Measurements from ENCODE around the gene INPP5E. TPM values are rescaled to one million over a fixed set of nuclear protein-coding genes. Genes with fewer than 3 reads are reported as not detected.

INPP5E gene
- total RNA-seq, 1 experiment from 2014 or later = 10.7 TPM

DNA sequence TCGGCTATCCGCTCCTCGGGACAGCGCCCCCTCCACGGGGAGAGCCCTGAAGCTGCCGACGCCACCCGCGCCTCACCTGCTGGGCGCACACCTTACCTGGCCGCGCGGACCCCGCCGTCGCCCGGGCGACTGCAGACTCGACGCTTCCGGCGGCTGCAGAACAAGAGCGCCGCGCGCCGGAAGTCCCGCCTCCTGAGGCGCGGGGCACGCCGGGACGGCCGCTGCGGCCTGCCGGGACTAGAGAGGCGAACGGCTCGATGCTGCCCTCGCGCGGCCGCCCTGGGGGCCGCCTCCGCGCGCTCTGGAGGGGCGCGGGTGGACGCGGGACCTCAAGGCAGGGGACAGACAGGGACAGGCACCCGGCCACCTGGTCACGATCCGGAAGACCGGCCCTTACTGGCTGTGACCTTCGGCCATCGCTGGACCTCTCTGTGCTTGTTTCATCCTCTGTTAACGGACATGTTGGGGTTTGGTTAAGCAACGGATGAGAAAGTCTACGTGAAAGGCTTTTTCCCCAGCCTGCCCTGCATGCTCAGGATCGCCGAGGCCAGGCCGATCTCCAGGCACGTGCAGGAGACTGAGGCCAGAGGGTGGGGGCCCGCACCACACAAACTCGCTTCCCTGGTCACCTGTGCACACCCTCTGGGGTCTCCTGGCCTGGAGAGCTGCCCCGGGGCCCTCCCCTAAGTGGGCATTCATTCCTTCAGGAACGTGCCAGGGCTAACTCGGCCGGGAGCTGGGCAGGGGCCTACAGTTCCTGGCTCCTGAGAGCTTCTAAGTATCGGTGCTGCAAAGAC, 39.4 kb downstream of the INPP5E start, which contains the start of gene SNAPC4:
TSS of gene SNAPC4 (minus strand) at position 133 of the 797 bp plus-strand sequence. CDS start 1,742 bp downstream, outside the sequence.
- H3K36me3 ChIP-seq (ENCODE audit: low read depth, low read length) = peaks cover 3% of the 10 kb centered on the region; the same call in 1 of the 2 replicates
- ATAC-seq = peak; percentile 90

DNA sequence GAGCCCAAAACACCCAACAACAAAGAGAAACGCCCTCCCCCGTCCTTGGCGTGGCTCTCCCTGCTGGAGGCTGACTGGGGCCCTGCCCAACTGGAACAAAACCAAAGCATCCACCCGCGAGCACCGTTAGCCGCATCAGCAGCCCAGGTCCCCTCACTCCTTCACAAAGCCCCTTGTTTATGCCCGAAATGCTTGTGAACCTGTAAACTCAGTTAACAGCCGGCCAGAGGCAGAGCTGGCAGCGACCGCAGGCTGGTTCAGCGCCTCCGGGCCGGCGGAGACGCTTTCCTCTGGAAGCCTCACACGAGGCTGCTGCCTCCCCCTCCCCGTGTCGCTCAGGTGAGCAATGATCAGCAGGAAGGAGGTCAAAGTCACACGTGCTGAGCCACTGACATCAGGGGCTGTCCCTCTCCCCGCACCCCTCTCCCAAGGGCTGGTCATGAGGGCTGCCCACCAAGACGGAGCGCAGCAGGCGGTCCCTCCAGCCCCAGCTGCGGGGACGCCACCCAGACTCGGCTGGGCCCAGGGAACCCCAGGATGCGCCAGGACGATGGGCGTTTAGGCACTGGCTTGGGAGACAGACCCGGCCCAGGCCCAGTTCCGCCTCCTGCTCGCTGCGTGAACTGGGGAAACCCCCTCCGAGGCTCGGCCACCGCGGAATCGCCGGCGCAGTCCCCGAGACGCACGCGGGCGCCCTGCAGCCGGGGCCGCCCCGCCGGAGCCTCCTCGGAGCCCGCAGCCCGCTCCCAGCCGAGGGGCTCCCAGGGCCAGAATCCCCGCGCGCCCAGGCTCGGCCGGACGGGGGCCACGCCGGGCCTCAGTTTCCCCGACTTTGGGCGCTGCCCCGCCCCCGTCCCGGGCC, 40.2 kb downstream of the INPP5E start:
- TF ChIP-seq CTCF (conservative IDR thresholded peaks at IDR 0.05; ENCODE audit: low read depth, low read length) (no peak), EZH2phosphoT487 (IDR thresholded peaks at IDR 0.05; ENCODE audit: borderline replicate concordance, low read length) (no peak), EZH2 (IDR thresholded peaks at IDR 0.05; ENCODE audit: low read length, unreplicated experiment) (no peak)
- no peaks in the 10 kb centered on the region for H3K9me3 ChIP-seq (ENCODE audit: low read length)
- H3K27ac ChIP-seq (ENCODE audit: low read length) = no peak overlapping the region; the same call in 1 of the 2 replicates
- DNase-seq = peak; percentile 22
- ATAC-seq = peak; percentile 21
- peak overlapping the region; percentile 94 for H3K4me2 ChIP-seq (ENCODE audit: low read length)
- intact Hi-C loops (cut with micrococcal nuclease) = loop anchor here (2.0 kb wide), 1 partner anchor 61 kb away; no protein-coding TSS in a partner anchor
- peaks cover 12% of the 10 kb centered on the region for H3K4me1 ChIP-seq (ENCODE audit: insufficient read depth, low read length)
- no peaks in the 10 kb centered on the region for H3F3A ChIP-seq (ENCODE audit: low read length, unreplicated experiment)
- H2AFZ ChIP-seq (ENCODE audit: low read length) = 0 out of 2 replicates have a peak overlapping the region, but pooled peaks have one; percentile 30
- H4K20me1 ChIP-seq (ENCODE audit: low read length) = no peaks in the 10 kb centered on the region
- H3K4me3 ChIP-seq (ENCODE audit: low read length) = peak overlapping the region; percentile 91
- H3K27me3 ChIP-seq (ENCODE audit: low read length) = no peaks in the 10 kb centered on the region
- no peaks in the 10 kb centered on the region for H3K9me2 ChIP-seq (replicated peaks; ENCODE audit: low read length)
- CTCF ChIA-PET = interaction anchor here (1.4 kb wide), 1 partner anchor 54 kb away, joined by 3 read pairs; no protein-coding TSS in a partner anchor
- peak overlapping the region; percentile 82 for H3K9ac ChIP-seq (ENCODE audit: low read length)
- H3K36me3 ChIP-seq (ENCODE audit: low read depth, low read length) = peaks cover 3% of the 10 kb centered on the region; the same call in 1 of the 2 replicates
- H3K79me2 ChIP-seq (ENCODE audit: low read length) = peaks cover 23% of the 10 kb centered on the region
- POLR2A ChIA-PET (ENCODE audit: unreplicated experiment) = no interaction called here
- no TSS peak for BruUV-seq (replicated peaks)

More for the DNA sequence above, 39.4 kb downstream of the INPP5E start, which contains the start of gene SNAPC4:
- Histone ChIP-seq H3K27me3 (ENCODE audit: low read length) (no peaks in the 10 kb centered on the region), H2AFZ (ENCODE audit: low read length) (peak within 1 kb of the TSS; percentile 69), H3K9me2 (replicated peaks; ENCODE audit: low read length) (no peaks in the 10 kb centered on the region), H3K4me3 (ENCODE audit: low read length) (peak within 1 kb of the TSS; percentile 91), H3F3A (ENCODE audit: low read length, unreplicated experiment) (no peaks in the 10 kb centered on the region), H3K4me1 (ENCODE audit: insufficient read depth, low read length) (peaks cover 12% of the 10 kb centered on the region), H3K27ac (ENCODE audit: low read length) (no peak within 1 kb of the TSS; the same call in 1 of the 2 replicates), H3K79me2 (ENCODE audit: low read length) (peaks cover 23% of the 10 kb centered on the region), H3K9me3 (ENCODE audit: low read length) (no peaks in the 10 kb centered on the region), H4K20me1 (ENCODE audit: low read length) (no peaks in the 10 kb centered on the region), H3K4me2 (ENCODE audit: low read length) (peak within 1 kb of the TSS; percentile 94), H3K9ac (ENCODE audit: low read length) (peak within 1 kb of the TSS; percentile 82)
- DNase-seq = peak; percentile 85
- intact Hi-C loops (cut with micrococcal nuclease) = loop anchor here (2.0 kb wide), 1 partner anchor 61 kb away; no protein-coding TSS in a partner anchor
- TF ChIP-seq EZH2 (IDR thresholded peaks at IDR 0.05; ENCODE audit: low read length, unreplicated experiment) = no peak
- TF ChIP-seq CTCF (conservative IDR thresholded peaks at IDR 0.05; ENCODE audit: low read depth, low read length) = peak; percentile 73
- no peak for TF ChIP-seq EZH2phosphoT487 (IDR thresholded peaks at IDR 0.05; ENCODE audit: borderline replicate concordance, low read length)
- BruUV-seq (replicated peaks) = no TSS peak
- CTCF ChIA-PET = no interaction called here
- POLR2A ChIA-PET (ENCODE audit: unreplicated experiment) = no interaction called here

Measured in PC-3 (cell line).